Activated effector memory CD4-positive, alpha-beta T cell treated with Interleukin-2 at 50 U/mL for 16 hours (primary cell): Measurements from ENCODE around the gene IBA57.
A peak's percentile ranks its signal among the peaks of the same experiment; 100 is the strongest.

Experiments used
- DNase-seq: peaks from one replicate; pipeline ENCODE4 v3.0.0-alpha.2; 2020

Gene IBA57

GRCh38 chr1:228165372-228166169 is at the start of gene IBA57:
IBA57 (plus strand) TSS chr1:228165804; CDS start chr1:228165817, 13 bp downstream.
- peak; percentile 100 for DNase-seq

GRCh38 chr1:228117335-228117734 is 48.3 kb upstream of the IBA57 start:
- no peak for DNase-seq

GRCh38 chr1:228118040-228118439 is 47.6 kb upstream of the IBA57 start:
- DNase-seq, result no peak

- DNase-seq, result no peak
Measured at GRCh38 chr1:228120351-228120750, 45.3 kb upstream of the IBA57 start.

- DNase-seq, result no peak
Measured at GRCh38 chr1:228120857-228121489, 44.6 kb upstream of the IBA57 start.

- DNase-seq, result no peak
Measured at GRCh38 chr1:228122921-228123441, 42.6 kb upstream of the IBA57 start.

GRCh38 chr1:228123505-228123904 is 42.1 kb upstream of the IBA57 start:
- DNase-seq, result no peak

- no peak for DNase-seq
Measured at GRCh38 chr1:228125185-228125584, 40.4 kb upstream of the IBA57 start.

- DNase-seq, result no peak
Measured at GRCh38 chr1:228131766-228132165, 33.8 kb upstream of the IBA57 start.

GRCh38 chr1:228134591-228134990 is 31.0 kb upstream of the IBA57 start:
- no peak for DNase-seq

GRCh38 chr1:228136901-228137300 is 28.7 kb upstream of the IBA57 start:
- no peak for DNase-seq

GRCh38 chr1:228139406-228139930 is 26.1 kb upstream of the IBA57 start:
- no peak for DNase-seq

- peak; percentile 100 for DNase-seq
Measured at GRCh38 chr1:228139931-228140723, 25.5 kb upstream of the IBA57 start, which contains the start of gene GUK1. GUK1 (plus strand) TSS chr1:228140279; CDS start chr1:228140303, 24 bp downstream.

- peak; percentile 8 for DNase-seq
Measured at GRCh38 chr1:228140724-228141225, 24.8 kb upstream of the IBA57 start.

- DNase-seq, result no peak
Measured at GRCh38 chr1:228141226-228142044, 24.2 kb upstream of the IBA57 start.

- DNase-seq, result no peak
Measured at GRCh38 chr1:228142155-228142691, 23.4 kb upstream of the IBA57 start.

GRCh38 chr1:228142701-228143136 is 22.9 kb upstream of the IBA57 start:
- DNase-seq, result no peak

GRCh38 chr1:228143480-228144192 is 22.0 kb upstream of the IBA57 start:
- DNase-seq, result no peak

- no peak for DNase-seq
Measured at GRCh38 chr1:228144193-228144992, 21.2 kb upstream of the IBA57 start.

GRCh38 chr1:228144993-228145343 is 20.6 kb upstream of the IBA57 start:
- DNase-seq, result no peak
